Tibial nerve (tissue), 4 donors: ENCODE results near the gene ANO3. TPM values are rescaled to one million over a fixed set of nuclear protein-coding genes. Genes with fewer than 3 reads are reported as not detected.

ENCODE experiments used
- DNase-seq, 2 donors: peaks; one replicate each; pipeline ENCODE4 v3.0.0-alpha.2; 2019; ENCODE audit warnings: low spot score in 2 of 2
- H3K27ac ChIP-seq, 4 donors: fragments of 200-600 bp; sonication (generic) in 3 of 4; one replicate each; pipeline ENCODE4 v1.5.1; 2017 to 2019; ENCODE audit warnings: mild to moderate bottlenecking in 1 of 4
- H3K27me3 ChIP-seq, 2 donors: fragments of 200-600 bp; sonication (generic) in 1 of 2; one replicate each; pipeline versions ENCODE4 v1.5.1 to v1.6.0; 2017 to 2019
- H3K36me3 ChIP-seq, 3 donors: fragments of 200-600 bp; sonication (generic); one replicate each; pipeline ENCODE4 v1.5.1; 2018 to 2019
- H3K4me1 ChIP-seq, 4 donors: fragments of 200-600 bp; sonication (generic) in 3 of 4; one replicate each; pipeline ENCODE4 v1.5.1; 2017 to 2019
- H3K4me3 ChIP-seq, 4 donors: fragments of 200-600 bp; sonication (generic) in 3 of 4; one replicate each; pipeline ENCODE4 v1.5.1; 2017 to 2019; ENCODE audit warnings: mild to moderate bottlenecking in 1 of 4, moderate library complexity in 1 of 4
- H3K9me3 ChIP-seq, 4 donors: fragments of 200-600 bp; sonication (generic) in 3 of 4; one replicate each; pipeline ENCODE4 v1.5.1; 2017 to 2019
- EP300 ChIP-seq, 2 donors: sonication (generic); formaldehyde crosslinking; IDR thresholded peaks; one replicate each; pipeline ENCODE4 v1.6.1; 2017; ENCODE audit warnings: antibody characterized with exemption in 2 of 2, mild to moderate bottlenecking in 1 of 2
- POLR2A ChIP-seq, 2 donors: fragments of 450-650 bp; IDR thresholded peaks; one replicate each; pipeline ENCODE4 v1.6.1; 2017; ENCODE audit warnings: antibody characterized with exemption in 2 of 2, mild to moderate bottlenecking in 2 of 2, moderate library complexity in 2 of 2
- WGBS, 2 donors: methylation state at CpG; one replicate each; pipeline ENCODE4 v1.1.5; 2018; 5-methylcytosine and 5-hydroxymethylcytosine counted together
- total RNA-seq, 4 donors: library from RNA; depleted of rRNA; stranded (reverse); fragments of >200 nt; gene quantifications; one replicate each; pipeline ENCODE4 v1.1.0, GENCODE V29; 2016
- TF ChIP-seq, protein P1 (sequence below), 5 experiments: fragments of 200-600 bp in 3 of 5; fragments of 450-650 bp in 2 of 5; sonication (generic) in 3 of 5; IDR thresholded peaks; one replicate each; pipeline ENCODE4 v1.5.1; 2016 to 2019; ENCODE audit warnings: antibody characterized with exemption in 5 of 5, mild to moderate bottlenecking in 3 of 5, moderate library complexity in 2 of 5

The ANO3 gene
- total RNA-seq, 4 donors from 2014 or later = 0.42 to 1.7 (median 0.74) TPM

DNA sequence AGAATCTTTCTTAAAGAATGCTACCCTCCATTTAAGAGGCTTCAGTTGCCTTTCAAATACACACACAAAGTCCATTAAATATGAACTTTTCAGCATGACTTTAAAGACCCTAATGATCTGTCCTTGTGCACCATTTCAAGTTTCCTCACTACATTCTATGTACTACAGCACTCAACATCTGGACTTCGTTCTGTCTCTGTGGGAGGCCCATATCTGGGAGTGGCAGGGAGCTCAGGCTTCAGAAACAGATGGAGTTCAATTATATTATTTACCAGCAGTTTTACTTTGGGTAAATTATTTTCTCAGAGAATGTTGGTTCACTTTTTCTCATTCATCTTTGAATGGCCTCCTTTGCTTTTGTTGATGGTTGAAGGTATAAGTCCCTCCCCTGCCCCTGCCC lies 67.4 kb downstream of the ANO3 start:
- no peak for DNase-seq
- TF ChIP-seq, protein P1, sequence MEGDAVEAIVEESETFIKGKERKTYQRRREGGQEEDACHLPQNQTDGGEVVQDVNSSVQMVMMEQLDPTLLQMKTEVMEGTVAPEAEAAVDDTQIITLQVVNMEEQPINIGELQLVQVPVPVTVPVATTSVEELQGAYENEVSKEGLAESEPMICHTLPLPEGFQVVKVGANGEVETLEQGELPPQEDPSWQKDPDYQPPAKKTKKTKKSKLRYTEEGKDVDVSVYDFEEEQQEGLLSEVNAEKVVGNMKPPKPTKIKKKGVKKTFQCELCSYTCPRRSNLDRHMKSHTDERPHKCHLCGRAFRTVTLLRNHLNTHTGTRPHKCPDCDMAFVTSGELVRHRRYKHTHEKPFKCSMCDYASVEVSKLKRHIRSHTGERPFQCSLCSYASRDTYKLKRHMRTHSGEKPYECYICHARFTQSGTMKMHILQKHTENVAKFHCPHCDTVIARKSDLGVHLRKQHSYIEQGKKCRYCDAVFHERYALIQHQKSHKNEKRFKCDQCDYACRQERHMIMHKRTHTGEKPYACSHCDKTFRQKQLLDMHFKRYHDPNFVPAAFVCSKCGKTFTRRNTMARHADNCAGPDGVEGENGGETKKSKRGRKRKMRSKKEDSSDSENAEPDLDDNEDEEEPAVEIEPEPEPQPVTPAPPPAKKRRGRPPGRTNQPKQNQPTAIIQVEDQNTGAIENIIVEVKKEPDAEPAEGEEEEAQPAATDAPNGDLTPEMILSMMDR (IDR thresholded peaks at IDR 0.05) = no peak
- TF ChIP-seq POLR2A (IDR thresholded peaks at IDR 0.05) (no peak), EP300 (IDR thresholded peaks at IDR 0.05) (no peak)
- Histone ChIP-seq H3K27ac (no peak overlapping the region), H3K4me1 (no peaks in the 10 kb centered on the region), H3K4me3 (no peak overlapping the region), H3K27me3 (no peaks in the 10 kb centered on the region), H3K9me3 (peaks cover 0 to 6% (median 0%) of the 10 kb centered on the region in 4 donors), H3K36me3 (no peaks in the 10 kb centered on the region)
- WGBS, 2 donors = 65 to 67% methylated on average over 1 of the region's 1 CpG

DNA sequence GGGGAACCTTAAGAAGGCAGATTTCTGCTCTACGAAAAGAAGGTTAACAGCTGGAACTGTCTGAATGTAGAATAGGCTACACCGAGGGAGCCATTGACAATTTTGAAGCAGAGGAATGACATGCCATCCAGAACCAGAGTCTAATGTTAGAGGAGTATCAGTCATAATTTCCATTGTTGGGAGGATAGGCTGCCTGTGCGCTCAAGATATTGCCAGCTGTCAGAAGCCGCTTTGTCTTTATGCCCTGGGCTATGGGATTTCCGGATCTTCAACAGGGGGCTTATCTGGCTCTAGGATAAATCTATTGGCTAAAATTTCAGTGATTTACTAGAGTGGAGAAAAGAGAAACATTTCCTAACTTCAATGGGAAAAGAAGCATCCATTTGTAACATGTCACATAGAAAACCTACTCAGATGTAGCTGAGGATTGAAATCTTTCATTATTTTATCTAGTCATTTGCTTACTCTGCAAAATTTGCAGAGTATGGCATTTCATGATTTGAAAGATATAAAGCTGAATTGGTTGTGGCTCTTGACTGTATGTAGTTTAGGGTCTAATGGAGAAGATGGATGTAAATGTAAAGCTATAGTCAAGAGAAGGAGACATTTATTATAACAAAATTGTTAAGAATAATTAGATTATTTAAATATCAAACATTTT lies 78.9 kb downstream of the ANO3 start:
- no peaks in the 10 kb centered on the region for H3K36me3 ChIP-seq
- H3K9me3 ChIP-seq = no peaks in the 10 kb centered on the region
- TF ChIP-seq, protein P1 (IDR thresholded peaks at IDR 0.05) = no peak
- TF ChIP-seq EP300 (IDR thresholded peaks at IDR 0.05) = no peak
- no peaks in the 10 kb centered on the region for H3K27me3 ChIP-seq
- WGBS, 2 donors = 79 to 82% methylated on average over 5 of the region's 5 CpGs
- DNase-seq = no peak
- H3K27ac ChIP-seq = no peak overlapping the region
- no peak overlapping the region for H3K4me3 ChIP-seq
- H3K4me1 ChIP-seq = no peaks in the 10 kb centered on the region

DNA sequence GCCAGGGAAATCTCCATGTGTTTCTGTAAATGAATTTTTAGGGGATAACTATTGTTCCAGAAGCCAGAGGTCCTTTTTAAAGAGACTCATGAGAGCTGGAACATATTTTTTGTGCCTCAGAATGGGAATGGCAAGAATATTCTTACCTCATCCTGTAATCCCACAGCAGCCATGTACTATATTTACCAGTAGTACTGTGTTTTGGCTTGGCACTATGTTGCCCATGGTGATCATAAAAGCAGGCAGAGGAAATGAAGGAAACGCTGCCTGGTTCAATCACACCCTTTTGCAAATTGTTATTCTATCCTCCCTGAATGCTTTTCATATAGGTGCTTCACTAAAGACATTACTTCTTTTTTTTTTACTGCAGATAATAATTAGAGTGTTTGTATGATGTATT lies 81.0 kb downstream of the ANO3 start:
- Histone ChIP-seq H3K27me3 (no peaks in the 10 kb centered on the region), H3K9me3 (no peaks in the 10 kb centered on the region), H3K4me1 (no peaks in the 10 kb centered on the region), H3K27ac (no peak overlapping the region), H3K36me3 (no peaks in the 10 kb centered on the region), H3K4me3 (no peak overlapping the region)
- no peak for TF ChIP-seq EP300 (IDR thresholded peaks at IDR 0.05)
- no peak for TF ChIP-seq POLR2A (IDR thresholded peaks at IDR 0.05)
- TF ChIP-seq, protein P1 (IDR thresholded peaks at IDR 0.05) = no peak
- 46 to 67% methylated on average over 1 of the region's 1 CpG for WGBS, 2 donors
- no peak for DNase-seq

DNA sequence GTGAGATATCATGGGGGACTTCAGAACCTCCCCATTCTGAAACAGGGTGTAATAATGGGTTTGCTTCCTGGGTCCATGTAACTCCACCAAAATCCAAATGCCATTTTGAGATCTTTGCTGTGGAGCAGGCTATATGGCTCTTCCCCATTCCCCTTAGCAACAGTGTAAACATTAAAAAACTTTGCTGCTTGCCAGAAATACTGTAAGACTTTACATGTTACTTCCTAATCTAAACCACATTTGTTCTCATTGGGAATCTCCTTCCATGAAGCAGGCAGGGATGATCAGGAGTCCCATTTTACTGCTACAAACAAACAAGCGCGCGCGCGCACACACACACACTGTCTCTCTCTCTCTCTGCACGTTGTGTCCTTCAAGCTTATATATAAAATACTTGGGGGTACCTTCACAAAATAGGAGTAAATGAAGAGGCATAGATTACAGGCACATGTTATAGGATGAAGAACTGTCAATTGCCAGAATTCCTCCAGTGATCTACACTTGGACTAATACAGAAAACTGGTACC lies 86.5 kb downstream of the ANO3 start:
- Histone ChIP-seq H3K27ac (no peak overlapping the region), H3K9me3 (no peaks in the 10 kb centered on the region), H3K27me3 (no peaks in the 10 kb centered on the region), H3K4me1 (no peaks in the 10 kb centered on the region), H3K4me3 (no peak overlapping the region), H3K36me3 (no peaks in the 10 kb centered on the region)
- WGBS, 2 donors = 88 to 91% methylated on average over 6 of the region's 6 CpGs
- no peak for DNase-seq
- TF ChIP-seq, protein P1 (IDR thresholded peaks at IDR 0.05) = no peak
- TF ChIP-seq EP300 (IDR thresholded peaks at IDR 0.05) (no peak), POLR2A (IDR thresholded peaks at IDR 0.05) (no peak)

DNA sequence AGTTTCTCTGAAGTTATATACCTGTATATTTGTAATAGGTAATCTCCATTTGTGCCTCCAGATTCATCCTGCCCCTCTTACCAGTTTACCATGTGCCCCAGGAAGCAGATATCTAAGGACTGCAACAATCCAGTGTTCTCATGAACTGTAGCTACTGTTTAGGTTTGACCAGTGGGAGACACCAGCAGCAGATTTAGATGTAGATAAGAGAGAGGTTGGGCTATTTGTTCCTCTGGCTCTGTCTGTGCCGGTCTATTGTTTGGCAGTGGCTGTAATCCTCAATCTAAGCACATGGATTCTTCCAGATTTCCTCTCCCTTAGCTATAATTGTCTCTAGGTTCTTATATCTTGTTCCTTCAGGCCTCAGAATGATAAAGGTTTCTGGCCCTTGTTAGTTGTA lies 88.4 kb downstream of the ANO3 start:
- H3K9me3 ChIP-seq = no peaks in the 10 kb centered on the region
- DNase-seq = no peak
- TF ChIP-seq, protein P1 (IDR thresholded peaks at IDR 0.05) = no peak
- TF ChIP-seq EP300 (IDR thresholded peaks at IDR 0.05) (no peak), POLR2A (IDR thresholded peaks at IDR 0.05) (no peak)
- H3K36me3 ChIP-seq = no peaks in the 10 kb centered on the region
- no peak overlapping the region for H3K4me3 ChIP-seq
- H3K27me3 ChIP-seq = no peaks in the 10 kb centered on the region
- WGBS, 2 donors = 15 to 16% methylated on average over 1 of the region's 1 CpG
- H3K27ac ChIP-seq = no peak overlapping the region
- no peaks in the 10 kb centered on the region for H3K4me1 ChIP-seq
